Effector memory CD4-positive, alpha-beta T cell (primary cell): ENCODE results near the gene HOTAIR.
A peak's percentile ranks its signal among the peaks of the same experiment; 100 is the strongest.

Experiments
- DNase-seq, 3 donors: peaks; one replicate each; pipeline ENCODE4 v3.0.0-alpha.2; 2020
- H3K27ac ChIP-seq: 2 replicates; pipeline ENCODE4 v1.7.0; 2013; ENCODE audit warnings: mild to moderate bottlenecking, low read length, moderate library complexity; ENCODE audit not compliant: insufficient read depth, poor library complexity, severe bottlenecking
- H3K27me3 ChIP-seq: replicated peaks from 2 replicates; pipeline ENCODE4 v1.7.0; 2013; ENCODE audit warnings: mild to moderate bottlenecking, low read length; ENCODE audit not compliant: insufficient read depth, control insufficient read depth, poor library complexity, severe bottlenecking
- H3K36me3 ChIP-seq: 2 replicates; pipeline ENCODE4 v1.7.0; 2013; ENCODE audit warnings: mild to moderate bottlenecking, low read length, moderate library complexity; ENCODE audit not compliant: control insufficient read depth, insufficient read depth
- H3K4me1 ChIP-seq: 2 replicates; pipeline ENCODE4 v1.7.0; 2013; ENCODE audit warnings: low read length, mild to moderate bottlenecking; ENCODE audit not compliant: control insufficient read depth, insufficient read depth, poor library complexity, severe bottlenecking
- H3K4me3 ChIP-seq: 2 replicates; pipeline ENCODE4 v1.7.0; 2013; ENCODE audit warnings: low read length, low read depth, mild to moderate bottlenecking; ENCODE audit not compliant: insufficient read depth, poor library complexity, severe bottlenecking
- H3K9me3 ChIP-seq: 2 replicates; pipeline ENCODE4 v1.7.0; 2013; ENCODE audit warnings: mild to moderate bottlenecking, low read length, moderate library complexity; ENCODE audit not compliant: control insufficient read depth

Gene HOTAIR

GRCh38 chr12:53980104-53980801 is 5.5 kb upstream of the HOTAIR start:
- no peak overlapping the region for H3K4me3 ChIP-seq
- peaks cover 9% of the 10 kb centered on the region for H3K4me1 ChIP-seq
- H3K27me3 ChIP-seq: peaks cover 94% of the 10 kb centered on the region
- no peak overlapping the region for H3K27ac ChIP-seq
- no peaks in the 10 kb centered on the region for H3K9me3 ChIP-seq
- DNase-seq: no peak
- H3K36me3 ChIP-seq: no peaks in the 10 kb centered on the region

DNA sequence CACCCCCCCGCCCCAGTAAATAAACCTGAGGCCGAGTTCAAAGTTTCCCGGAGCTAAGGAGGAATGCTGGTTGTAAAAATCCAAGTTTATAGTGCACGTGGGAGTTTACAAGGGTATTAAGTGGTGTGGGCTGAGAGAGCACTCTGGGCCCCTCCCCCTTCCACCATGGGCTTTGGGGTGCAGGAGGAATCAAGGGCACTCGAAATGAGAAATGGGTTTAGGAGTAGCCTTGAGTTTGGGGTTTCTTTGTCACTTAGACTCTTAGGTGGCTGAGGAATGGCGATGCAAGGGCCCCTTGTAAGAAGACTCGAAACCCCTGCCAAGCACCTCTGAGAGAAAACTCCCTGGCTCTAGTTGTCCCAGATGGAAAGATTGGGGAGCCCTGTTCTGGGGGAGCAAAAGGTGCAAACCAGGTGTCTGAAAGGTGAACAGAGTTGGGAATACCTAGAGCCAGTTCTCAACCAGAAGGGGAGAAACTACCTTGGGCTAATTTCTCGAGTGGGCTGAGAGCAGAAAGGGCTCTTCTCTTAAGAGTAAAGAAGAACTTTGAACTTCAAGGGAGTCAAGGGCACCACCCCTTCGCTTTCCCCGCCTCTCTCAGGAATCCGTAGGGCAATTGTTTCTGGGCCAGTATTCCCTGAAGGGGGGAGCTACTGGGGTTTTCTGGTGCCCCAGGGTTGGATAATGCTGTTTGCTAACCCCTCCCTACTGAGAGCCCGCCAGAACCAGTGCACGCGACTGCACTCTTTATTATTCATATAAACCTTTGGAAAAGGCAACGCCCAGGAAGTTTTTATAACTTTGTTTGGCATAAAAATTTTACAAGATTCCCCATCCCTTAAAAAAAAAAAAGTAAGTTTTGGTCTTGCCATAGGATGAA is 4.0 kb upstream of the HOTAIR start:
- peaks cover 95% of the 10 kb centered on the region for H3K27me3 ChIP-seq
- no peak overlapping the region for H3K4me3 ChIP-seq
- no peak for DNase-seq
- H3K9me3 ChIP-seq: no peaks in the 10 kb centered on the region
- H3K27ac ChIP-seq: no peak overlapping the region
- peaks cover 24% of the 10 kb centered on the region for H3K4me1 ChIP-seq
- no peaks in the 10 kb centered on the region for H3K36me3 ChIP-seq

GRCh38 chr12:53977596-53978445 is 3.1 kb upstream of the HOTAIR start:
- H3K9me3 ChIP-seq: no peaks in the 10 kb centered on the region
- no peaks in the 10 kb centered on the region for H3K36me3 ChIP-seq
- no peak overlapping the region for H3K4me3 ChIP-seq
- no peak for DNase-seq
- H3K27ac ChIP-seq: no peak overlapping the region
- peaks cover 94% of the 10 kb centered on the region for H3K27me3 ChIP-seq
- H3K4me1 ChIP-seq: peaks cover 31% of the 10 kb centered on the region

DNA sequence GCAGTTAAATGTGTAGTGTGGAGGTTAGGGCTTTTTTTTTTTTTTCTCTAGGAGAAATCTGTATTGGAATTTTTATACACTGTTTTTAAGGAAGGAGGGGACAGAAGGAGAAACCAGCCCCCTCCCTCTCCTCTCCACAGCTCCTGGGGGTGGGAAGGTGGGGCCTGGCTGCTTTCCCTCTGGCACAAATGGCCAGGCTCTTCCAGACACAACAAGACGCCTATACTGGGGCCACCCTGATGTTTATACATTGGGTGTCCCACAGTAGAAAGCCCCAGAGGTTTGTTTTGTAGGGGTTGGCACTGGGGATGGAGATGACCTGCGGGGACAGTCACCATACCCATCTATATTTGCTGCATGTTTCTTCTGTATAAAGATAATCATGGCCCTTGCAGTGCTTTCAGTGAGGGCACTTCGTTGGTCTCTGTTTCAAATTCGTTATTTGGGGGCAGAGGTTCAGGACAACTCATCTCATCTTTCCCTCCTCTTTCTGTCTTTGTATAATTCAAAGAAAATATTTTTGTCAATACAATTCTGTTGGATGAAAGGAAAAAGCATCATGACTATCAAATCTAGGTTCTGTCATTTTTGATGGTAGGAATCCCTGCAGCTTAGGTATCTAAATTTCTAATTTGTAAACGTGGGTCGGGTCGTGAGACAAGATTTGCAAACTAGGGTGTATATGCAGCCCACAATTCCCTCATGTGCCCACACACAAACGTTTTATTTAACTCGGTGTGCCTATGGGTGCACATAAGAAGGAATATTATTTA is 2.3 kb upstream of the HOTAIR start:
- Histone ChIP-seq H3K27ac (no peak overlapping the region), H3K4me3 (no peak overlapping the region), H3K9me3 (no peaks in the 10 kb centered on the region), H3K36me3 (no peaks in the 10 kb centered on the region), H3K4me1 (peaks cover 31% of the 10 kb centered on the region), H3K27me3 (peaks cover 94% of the 10 kb centered on the region)
- no peak for DNase-seq

- Histone ChIP-seq H3K4me3 (no peak overlapping the region), H3K4me1 (peaks cover 31% of the 10 kb centered on the region), H3K9me3 (no peaks in the 10 kb centered on the region), H3K36me3 (no peaks in the 10 kb centered on the region), H3K27me3 (peaks cover 93% of the 10 kb centered on the region), H3K27ac (no peak overlapping the region)
- no peak for DNase-seq
These were observed 1.5 kb upstream of the HOTAIR start for GRCh38 chr12:53976172-53976822.

- H3K36me3 ChIP-seq: no peaks in the 10 kb centered on the region
- no peaks in the 10 kb centered on the region for H3K9me3 ChIP-seq
- H3K4me1 ChIP-seq: peaks cover 31% of the 10 kb centered on the region
- no peak overlapping the region for H3K4me3 ChIP-seq
- no peak overlapping the region for H3K27ac ChIP-seq
- no peak for DNase-seq
- H3K27me3 ChIP-seq: peaks cover 92% of the 10 kb centered on the region
These were observed 862 bp upstream of the HOTAIR start for GRCh38 chr12:53975479-53976152.

- peaks cover 31% of the 10 kb centered on the region for H3K4me1 ChIP-seq
- no peak overlapping the region for H3K27ac ChIP-seq
- H3K4me3 ChIP-seq: peak overlapping the region; percentile 50
- DNase-seq: no peak
- no peaks in the 10 kb centered on the region for H3K9me3 ChIP-seq
- H3K36me3 ChIP-seq: no peaks in the 10 kb centered on the region
- H3K27me3 ChIP-seq: peaks cover 92% of the 10 kb centered on the region
These were observed 314 bp upstream of the HOTAIR start for GRCh38 chr12:53975064-53975471.

- H3K9me3 ChIP-seq: no peaks in the 10 kb centered on the region
- no peak overlapping the region for H3K4me3 ChIP-seq
- H3K27me3 ChIP-seq: peaks cover 92% of the 10 kb centered on the region
- DNase-seq: no peak
- H3K27ac ChIP-seq: no peak overlapping the region
- peaks cover 31% of the 10 kb centered on the region for H3K4me1 ChIP-seq
- no peaks in the 10 kb centered on the region for H3K36me3 ChIP-seq
These were observed 1.3 kb downstream of the HOTAIR start for GRCh38 chr12:53973236-53974042.
